ENCODE results near the gene RHBG.

GRCh38 chr1:156413391-156414246, 44.6 kb downstream of the RHBG start:
- TF ChIP-seq CTCF (conservative IDR thresholded peaks at IDR 0.05; ENCODE audit: low read depth, low read length) (no peak), CHD1 (IDR thresholded peaks at IDR 0.05; ENCODE audit: low read depth, low read length) (no peak), RAD21 (IDR thresholded peaks at IDR 0.05; ENCODE audit: low read length) (no peak), POLR2A (IDR thresholded peaks at IDR 0.05; ENCODE audit: low read depth, low read length) (no peak), CEBPB (IDR thresholded peaks at IDR 0.05; ENCODE audit: low read depth, low read length) (no peak), MAZ (IDR thresholded peaks at IDR 0.05; ENCODE audit: borderline replicate concordance, low read depth, low read length) (no peak), FOS (IDR thresholded peaks at IDR 0.05; ENCODE audit: low read depth, low read length) (no peak), SMC3 (IDR thresholded peaks at IDR 0.05; ENCODE audit: low read depth, low read length) (no peak), RFX5 (IDR thresholded peaks at IDR 0.05; ENCODE audit: low read depth, low read length) (no peak), MXI1 (IDR thresholded peaks at IDR 0.05; ENCODE audit: borderline replicate concordance, low read depth, low read length) (no peak), ELK1 (IDR thresholded peaks at IDR 0.05; ENCODE audit: borderline replicate concordance, low read depth, low read length) (no peak), BHLHE40 (IDR thresholded peaks at IDR 0.05; ENCODE audit: low read depth, low read length) (no peak), RCOR1 (IDR thresholded peaks at IDR 0.05; ENCODE audit: insufficient replicate concordance, low read length) (no peak)
- TF ChIP-seq, protein P1, sequence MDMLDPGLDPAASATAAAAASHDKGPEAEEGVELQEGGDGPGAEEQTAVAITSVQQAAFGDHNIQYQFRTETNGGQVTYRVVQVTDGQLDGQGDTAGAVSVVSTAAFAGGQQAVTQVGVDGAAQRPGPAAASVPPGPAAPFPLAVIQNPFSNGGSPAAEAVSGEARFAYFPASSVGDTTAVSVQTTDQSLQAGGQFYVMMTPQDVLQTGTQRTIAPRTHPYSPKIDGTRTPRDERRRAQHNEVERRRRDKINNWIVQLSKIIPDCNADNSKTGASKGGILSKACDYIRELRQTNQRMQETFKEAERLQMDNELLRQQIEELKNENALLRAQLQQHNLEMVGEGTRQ (IDR thresholded peaks at IDR 0.05; ENCODE audit: low read depth, low read length) = no peak

Data from IMR-90 (cell line).